Body of pancreas (tissue), 4 donors: ENCODE results near the gene GABRA5. TPM values are rescaled to one million over a fixed set of nuclear protein-coding genes. Genes with fewer than 3 reads are reported as not detected.

Experiments
- ATAC-seq: fragments of 150-250 bp; one replicate; pipeline ENCODE4 v1.9.1; 2016
- DNase-seq, 4 donors: peaks; one replicate each; pipeline ENCODE4 v3.0.0-alpha.2; 2019
- H3K27ac ChIP-seq, 4 donors: fragments of 200-600 bp; sonication (generic); 1 replicate in 3 of 4; 2 replicates in 1 of 4; pipeline versions ENCODE4 v1.5.1 to v1.6.1; 2016 to 2019; ENCODE audit warnings: mild to moderate bottlenecking in 1 of 4, mixed read lengths in 1 of 4, moderate library complexity in 1 of 4
- H3K27me3 ChIP-seq, 2 donors: fragments of 200-600 bp; sonication (generic); one replicate each; pipeline ENCODE4 v1.6.0; 2016; ENCODE audit warnings: mild to moderate bottlenecking in 1 of 2
- H3K36me3 ChIP-seq, 2 donors: fragments of 200-600 bp; sonication (generic); replicated peaks in 1 of 2; 2 replicates each; pipeline ENCODE4 v1.5.1; 2016; ENCODE audit warnings: low read depth in 2 of 2; ENCODE audit not compliant: insufficient read depth in 1 of 2
- H3K4me1 ChIP-seq: fragments of 200-600 bp; sonication (generic); one replicate; pipeline ENCODE4 v1.6.0; 2016
- H3K4me3 ChIP-seq, 2 donors: fragments of 200-600 bp; sonication (generic); 1 replicate in 1 of 2; 2 replicates in 1 of 2; pipeline ENCODE4 v1.5.1; 2016 to 2019
- H3K9me3 ChIP-seq, 3 donors: fragments of 200-600 bp; sonication (generic); 1 replicate in 2 of 3; 2 replicates in 1 of 3; pipeline ENCODE4 v1.5.1; 2016
- POLR2A ChIP-seq, 3 donors: fragments of 450-650 bp; IDR thresholded peaks; one replicate each; pipeline ENCODE4 v1.6.1; 2016; ENCODE audit warnings: antibody characterized with exemption in 3 of 3, mild to moderate bottlenecking in 2 of 3
- WGBS, 2 donors: methylation state at CpG; one replicate each; pipeline ENCODE4 v1.1.5; 2017; 5-methylcytosine and 5-hydroxymethylcytosine counted together
- intact Hi-C: fragments of 100-400 bp; cut with DNase I; formaldehyde crosslinking; loops from one replicate; pipeline ENCODE4 v1.15.1; 2023
- total RNA-seq, 2 donors: library from RNA; depleted of rRNA; stranded (reverse); fragments of >200 nt; gene quantifications; one replicate each; pipeline ENCODE4 v1.1.0, GENCODE V29; 2016
- TF ChIP-seq, protein P1 (sequence below), 7 experiments: fragments of 450-650 bp in 4 of 7; fragments of 200-600 bp in 3 of 7; sonication (generic) in 3 of 7; IDR thresholded peaks; one replicate each; pipeline ENCODE4 v1.5.1; 2016 to 2019; ENCODE audit warnings: antibody characterized with exemption in 7 of 7

GABRA5 gene
- total RNA-seq, 2 donors from 2014 or later = 0.66 TPM; not detected in 1

- TF ChIP-seq, protein P1, sequence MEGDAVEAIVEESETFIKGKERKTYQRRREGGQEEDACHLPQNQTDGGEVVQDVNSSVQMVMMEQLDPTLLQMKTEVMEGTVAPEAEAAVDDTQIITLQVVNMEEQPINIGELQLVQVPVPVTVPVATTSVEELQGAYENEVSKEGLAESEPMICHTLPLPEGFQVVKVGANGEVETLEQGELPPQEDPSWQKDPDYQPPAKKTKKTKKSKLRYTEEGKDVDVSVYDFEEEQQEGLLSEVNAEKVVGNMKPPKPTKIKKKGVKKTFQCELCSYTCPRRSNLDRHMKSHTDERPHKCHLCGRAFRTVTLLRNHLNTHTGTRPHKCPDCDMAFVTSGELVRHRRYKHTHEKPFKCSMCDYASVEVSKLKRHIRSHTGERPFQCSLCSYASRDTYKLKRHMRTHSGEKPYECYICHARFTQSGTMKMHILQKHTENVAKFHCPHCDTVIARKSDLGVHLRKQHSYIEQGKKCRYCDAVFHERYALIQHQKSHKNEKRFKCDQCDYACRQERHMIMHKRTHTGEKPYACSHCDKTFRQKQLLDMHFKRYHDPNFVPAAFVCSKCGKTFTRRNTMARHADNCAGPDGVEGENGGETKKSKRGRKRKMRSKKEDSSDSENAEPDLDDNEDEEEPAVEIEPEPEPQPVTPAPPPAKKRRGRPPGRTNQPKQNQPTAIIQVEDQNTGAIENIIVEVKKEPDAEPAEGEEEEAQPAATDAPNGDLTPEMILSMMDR (IDR thresholded peaks at IDR 0.05) = no peak
- TF ChIP-seq POLR2A (IDR thresholded peaks at IDR 0.05) = no peak
- Histone ChIP-seq H3K4me3 (no peak overlapping the region), H3K36me3 (no peaks in the 10 kb centered on the region), H3K27me3 (peaks cover 0 to 11% of the 10 kb centered on the region in 2 donors), H3K27ac (no peak overlapping the region), H3K9me3 (no peaks in the 10 kb centered on the region), H3K4me1 (peaks cover 14% of the 10 kb centered on the region)
- ATAC-seq (no peak), DNase-seq (no peak)
- intact Hi-C loops = no loop called here
- WGBS, 2 donors = 4 to 17% methylated on average over 26 to 46 of the region's 46 CpGs
Observed at GRCh38 chr15:26868029-26868685, 1.3 kb downstream of the GABRA5 start.

- Histone ChIP-seq H3K9me3 (no peaks in the 10 kb centered on the region), H3K27ac (no peak overlapping the region), H3K4me3 (no peak overlapping the region), H3K27me3 (peaks cover 0 to 11% of the 10 kb centered on the region in 2 donors), H3K36me3 (no peaks in the 10 kb centered on the region), H3K4me1 (peaks cover 12% of the 10 kb centered on the region)
- no peak for ATAC-seq
- 49 to 62% methylated on average over 3 of the region's 3 CpGs for WGBS, 2 donors
- intact Hi-C loops = no loop called here
- TF ChIP-seq POLR2A (IDR thresholded peaks at IDR 0.05) = no peak
- TF ChIP-seq, protein P1 (IDR thresholded peaks at IDR 0.05) = no peak
- DNase-seq = no peak
Observed at GRCh38 chr15:26869628-26870027, 2.8 kb downstream of the GABRA5 start.

GRCh38 chr15:26870346-26870745 lies 3.5 kb downstream of the GABRA5 start:
- no peak overlapping the region for H3K27ac ChIP-seq
- TF ChIP-seq, protein P1 (IDR thresholded peaks at IDR 0.05) = no peak
- no peak for TF ChIP-seq POLR2A (IDR thresholded peaks at IDR 0.05)
- peaks cover 0 to 11% of the 10 kb centered on the region in 2 donors for H3K27me3 ChIP-seq
- intact Hi-C loops = no loop called here
- no peak overlapping the region for H3K4me3 ChIP-seq
- WGBS, 2 donors = 46 to 66% methylated on average over 3 of the region's 3 CpGs
- DNase-seq (no peak), ATAC-seq (no peak)
- no peaks in the 10 kb centered on the region for H3K9me3 ChIP-seq
- H3K36me3 ChIP-seq = no peaks in the 10 kb centered on the region
- H3K4me1 ChIP-seq = peaks cover 11% of the 10 kb centered on the region

DNA sequence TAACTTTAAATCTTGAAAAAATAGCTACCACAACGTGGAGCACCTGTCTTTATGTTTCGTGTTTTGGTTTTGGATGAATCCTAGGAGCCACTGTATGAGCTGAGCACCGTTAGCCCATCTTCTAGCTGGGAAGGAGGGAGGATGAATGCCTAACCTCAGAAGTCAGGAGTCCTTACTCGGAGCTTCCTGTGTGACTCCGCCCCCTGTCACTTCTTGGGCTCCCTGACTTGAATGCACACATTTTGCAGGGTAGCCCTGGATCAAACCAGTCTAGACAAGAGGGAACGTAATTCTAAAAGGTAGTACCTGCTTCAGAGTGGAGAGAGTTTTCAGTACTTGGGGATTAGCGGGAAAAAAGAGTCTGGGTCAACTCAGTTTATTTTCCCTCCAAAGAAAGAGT lies 5.3 kb downstream of the GABRA5 start:
- TF ChIP-seq POLR2A (IDR thresholded peaks at IDR 0.05) = no peak
- TF ChIP-seq, protein P1 (IDR thresholded peaks at IDR 0.05) = no peak
- H3K4me3 ChIP-seq = no peak overlapping the region
- H3K4me1 ChIP-seq = peaks cover 10% of the 10 kb centered on the region
- no peaks in the 10 kb centered on the region for H3K9me3 ChIP-seq
- intact Hi-C loops = no loop called here
- no peak for ATAC-seq
- no peak overlapping the region for H3K27ac ChIP-seq
- 34 to 37% methylated on average over 7 of the region's 7 CpGs for WGBS, 2 donors
- H3K27me3 ChIP-seq = peaks cover 0 to 11% of the 10 kb centered on the region in 2 donors
- no peaks in the 10 kb centered on the region for H3K36me3 ChIP-seq
- DNase-seq = no peak

- intact Hi-C loops = no loop called here
- Histone ChIP-seq H3K27me3 (no peaks in the 10 kb centered on the region), H3K4me1 (no peaks in the 10 kb centered on the region), H3K27ac (no peak overlapping the region), H3K4me3 (no peak overlapping the region), H3K9me3 (no peaks in the 10 kb centered on the region), H3K36me3 (no peaks in the 10 kb centered on the region)
- DNase-seq (no peak), ATAC-seq (no peak)
- WGBS, 2 donors = 33 to 47% methylated on average over 8 of the region's 8 CpGs
- TF ChIP-seq, protein P1 (IDR thresholded peaks at IDR 0.05) = no peak
Observed at GRCh38 chr15:26873846-26874245, 7.0 kb downstream of the GABRA5 start.
